Cardiac septum (tissue), 1 donor: ENCODE measurements around the gene ZNF664. TPM values are rescaled to one million over a fixed set of nuclear protein-coding genes. Genes with fewer than 3 reads are reported as not detected.

Experiments used
- DNase-seq: peaks from one replicate; pipeline ENCODE4 v3.0.0-alpha.2; 2020; ENCODE audit warnings: low spot score
- intact Hi-C: fragments of 100-400 bp; cut with DNase I; formaldehyde crosslinking; loops from one replicate; pipeline ENCODE4 v1.14.0; 2022
- total RNA-seq: library from RNA; stranded (reverse); fragmentation: NEBNext Ultra II Directional; extraction: Animal tissue kit (Norgen Biotek cat#: 25700); gene quantifications from one replicate; pipeline ENCODE4 v1.2.1, GENCODE V29; 2021
- donor health status: DM: no; HTN: no; CAD: no.

ZNF664 gene
- total RNA-seq, 1 donor from 2014 or later: 94.0 TPM

- intact Hi-C loops: loop anchor here (10.0 kb wide), 1 partner anchor 117 kb away; no protein-coding TSS in a partner anchor
Observed at GRCh38 chr12:124022161-124022560, 49.1 kb downstream of the ZNF664 start.

GRCh38 chr12:124024263-124024678 lies 51.3 kb downstream of the ZNF664 start:
- no peak for DNase-seq
- intact Hi-C loops: loop anchor here (10.0 kb wide), 1 partner anchor 119 kb away; no protein-coding TSS in a partner anchor

More at GRCh38 chr12:124022161-124022560, 49.1 kb downstream of the ZNF664 start:
- no peak for DNase-seq

GRCh38 chr12:124024776-124025175 lies 51.8 kb downstream of the ZNF664 start:
- intact Hi-C loops: loop anchor here (5.0 to 10.0 kb wide), 2 partner anchors 37 to 120 kb away; no protein-coding TSS in a partner anchor
- no peak for DNase-seq

- intact Hi-C loops: loop anchor here (5.0 to 10.0 kb wide), 2 partner anchors 38 to 121 kb away; no protein-coding TSS in a partner anchor
Observed at GRCh38 chr12:124025661-124026060, 52.6 kb downstream of the ZNF664 start.

GRCh38 chr12:124026755-124027745 lies 54.0 kb downstream of the ZNF664 start:
- no peak for DNase-seq
- intact Hi-C loops: loop anchor here (5.0 to 10.0 kb wide), 2 partner anchors 40 to 122 kb away; no protein-coding TSS in a partner anchor

More at GRCh38 chr12:124025661-124026060, 52.6 kb downstream of the ZNF664 start:
- no peak for DNase-seq

- intact Hi-C loops: loop anchor here (5.0 to 10.0 kb wide), 2 partner anchors 41 to 123 kb away; no protein-coding TSS in a partner anchor
Observed at GRCh38 chr12:124027753-124028554, 54.9 kb downstream of the ZNF664 start.

GRCh38 chr12:124028555-124028925 lies 55.5 kb downstream of the ZNF664 start:
- DNase-seq: no peak
- intact Hi-C loops: loop anchor here (5.0 to 10.0 kb wide), 2 partner anchors 41 to 124 kb away; no protein-coding TSS in a partner anchor

More at GRCh38 chr12:124027753-124028554, 54.9 kb downstream of the ZNF664 start:
- peak; percentile 83 for DNase-seq

- intact Hi-C loops: loop anchor here (10.0 kb wide), 2 partner anchors 545 to 875 kb away; no protein-coding TSS in a partner anchor
- DNase-seq: no peak
Observed at GRCh38 chr12:124030008-124030407, 57.0 kb downstream of the ZNF664 start.

- intact Hi-C loops: loop anchor here (10.0 kb wide), 2 partner anchors 544 to 874 kb away; no protein-coding TSS in a partner anchor
- DNase-seq: no peak
Observed at GRCh38 chr12:124030510-124030909, 57.5 kb downstream of the ZNF664 start.

GRCh38 chr12:124031058-124031457 lies 58.0 kb downstream of the ZNF664 start:
- no peak for DNase-seq
- intact Hi-C loops: loop anchor here (10.0 kb wide), 2 partner anchors 544 to 874 kb away; no protein-coding TSS in a partner anchor

GRCh38 chr12:124032265-124032886 lies 59.4 kb downstream of the ZNF664 start:
- intact Hi-C loops: loop anchor here (10.0 kb wide), 2 partner anchors 542 to 872 kb away; no protein-coding TSS in a partner anchor
- DNase-seq: no peak

GRCh38 chr12:124033859-124034258 lies 60.8 kb downstream of the ZNF664 start:
- intact Hi-C loops: loop anchor here (10.0 kb wide), 2 partner anchors 541 to 871 kb away; no protein-coding TSS in a partner anchor
- DNase-seq: no peak

- DNase-seq: no peak
- intact Hi-C loops: loop anchor here (10.0 kb wide), 2 partner anchors 541 to 871 kb away; no protein-coding TSS in a partner anchor
Observed at GRCh38 chr12:124034297-124034696, 61.3 kb downstream of the ZNF664 start.

- no peak for DNase-seq
- intact Hi-C loops: loop anchor here (5.0 to 10.0 kb wide), 3 partner anchors 287 to 870 kb away; no protein-coding TSS in a partner anchor
Observed at GRCh38 chr12:124035163-124035562, 62.1 kb downstream of the ZNF664 start.

- intact Hi-C loops: loop anchor here (1.0 to 10.0 kb wide), 5 partner anchors 286 to 869 kb away; no protein-coding TSS in a partner anchor
- no peak for DNase-seq
Observed at GRCh38 chr12:124036171-124036598, 63.2 kb downstream of the ZNF664 start.

GRCh38 chr12:124036657-124037109 lies 63.7 kb downstream of the ZNF664 start:
- DNase-seq: no peak
- intact Hi-C loops: loop anchor here (1.0 to 10.0 kb wide), 5 partner anchors 286 to 868 kb away; no protein-coding TSS in a partner anchor

- intact Hi-C loops: loop anchor here (2.0 to 10.0 kb wide), 4 partner anchors 285 to 867 kb away; no protein-coding TSS in a partner anchor
- no peak for DNase-seq
Observed at GRCh38 chr12:124037331-124037730, 64.3 kb downstream of the ZNF664 start.

GRCh38 chr12:124039276-124039675 lies 66.3 kb downstream of the ZNF664 start:
- DNase-seq: no peak
- intact Hi-C loops: loop anchor here (5.0 to 10.0 kb wide), 3 partner anchors 283 to 866 kb away; no protein-coding TSS in a partner anchor
